ENCODE results near the gene C9orf78. TPM values are rescaled to one million over a fixed set of nuclear protein-coding genes. Genes with fewer than 3 reads are reported as not detected.
A peak's percentile ranks its signal among the peaks of the same experiment; 100 is the strongest.

Gene C9orf78, protein sequence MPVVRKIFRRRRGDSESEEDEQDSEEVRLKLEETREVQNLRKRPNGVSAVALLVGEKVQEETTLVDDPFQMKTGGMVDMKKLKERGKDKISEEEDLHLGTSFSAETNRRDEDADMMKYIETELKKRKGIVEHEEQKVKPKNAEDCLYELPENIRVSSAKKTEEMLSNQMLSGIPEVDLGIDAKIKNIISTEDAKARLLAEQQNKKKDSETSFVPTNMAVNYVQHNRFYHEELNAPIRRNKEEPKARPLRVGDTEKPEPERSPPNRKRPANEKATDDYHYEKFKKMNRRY
- 42.8 TPM for polyA plus RNA-seq (2013, experiment 1 of 2)
- polyA plus RNA-seq (2013, experiment 2 of 2) = 44.6 TPM

DNA sequence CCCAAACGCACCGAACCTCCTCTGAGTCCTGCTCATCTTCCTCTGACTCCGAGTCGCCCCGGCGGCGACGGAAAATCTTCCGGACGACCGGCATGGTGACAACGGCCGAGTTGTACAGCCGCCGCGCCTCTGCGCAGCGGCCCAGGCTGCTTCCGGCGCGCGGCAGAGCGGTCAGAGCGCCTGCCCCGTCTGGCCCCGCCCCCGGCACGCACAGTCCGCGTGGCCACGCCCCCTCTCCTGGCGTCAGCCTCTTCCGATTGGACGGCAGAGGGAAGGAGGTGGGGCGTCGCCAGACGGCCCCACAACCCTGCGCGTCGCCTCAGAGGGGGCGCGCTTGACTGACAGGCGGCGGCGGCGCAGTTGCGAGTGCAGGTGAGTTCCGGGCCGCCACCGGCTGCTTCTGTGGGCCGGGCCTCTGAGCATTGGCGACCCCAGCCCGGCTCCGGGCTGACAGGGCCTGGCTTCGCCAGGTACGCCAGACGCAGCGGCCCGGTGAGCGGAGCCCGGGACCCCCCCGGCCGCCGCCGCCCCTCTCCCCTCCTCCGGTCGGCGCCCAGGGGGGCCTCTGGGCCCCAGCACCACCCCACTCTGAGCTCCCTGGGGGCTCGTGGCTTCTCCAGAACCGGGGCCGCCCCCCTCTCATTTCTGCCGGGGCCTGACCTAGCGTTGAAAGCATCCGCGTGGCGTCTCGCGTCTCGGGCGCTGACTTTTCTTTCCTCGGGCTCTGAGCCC lies at the start of gene C9orf78, which contains the start of gene USP20:
TSS of gene C9orf78 (minus strand) at position 148 of the 732 bp plus-strand sequence. CDS start at position 94, 54 bp downstream.
TSS of gene USP20 (plus strand) at position 331 of the 732 bp plus-strand sequence. CDS start 17,098 bp downstream, outside the sequence.
- peak within 1 kb of the TSS; percentile 31; the same call in 1 of the 2 replicates for H3K27ac ChIP-seq (ENCODE audit: low read depth, low read length)
- under 1% methylated on average over 81 of the region's 81 CpGs for WGBS
- peak within 1 kb of the TSS; percentile 76 for H3K9ac ChIP-seq (ENCODE audit: low read depth, low read length)
- H3K4me1 ChIP-seq (ENCODE audit: insufficient read depth, low read length) = peaks cover 12% of the 10 kb centered on the region
- peaks cover 31% of the 10 kb centered on the region for H3K36me3 ChIP-seq (ENCODE audit: insufficient read depth, low read length)
- no peaks in the 10 kb centered on the region for H3K27me3 ChIP-seq (ENCODE audit: insufficient read depth, low read length)
- H3K9me3 ChIP-seq (ENCODE audit: insufficient read depth, low read depth, low read length) = no peaks in the 10 kb centered on the region
- peak within 1 kb of the TSS; percentile 85 for H3K4me3 ChIP-seq (ENCODE audit: low read length)

DNA sequence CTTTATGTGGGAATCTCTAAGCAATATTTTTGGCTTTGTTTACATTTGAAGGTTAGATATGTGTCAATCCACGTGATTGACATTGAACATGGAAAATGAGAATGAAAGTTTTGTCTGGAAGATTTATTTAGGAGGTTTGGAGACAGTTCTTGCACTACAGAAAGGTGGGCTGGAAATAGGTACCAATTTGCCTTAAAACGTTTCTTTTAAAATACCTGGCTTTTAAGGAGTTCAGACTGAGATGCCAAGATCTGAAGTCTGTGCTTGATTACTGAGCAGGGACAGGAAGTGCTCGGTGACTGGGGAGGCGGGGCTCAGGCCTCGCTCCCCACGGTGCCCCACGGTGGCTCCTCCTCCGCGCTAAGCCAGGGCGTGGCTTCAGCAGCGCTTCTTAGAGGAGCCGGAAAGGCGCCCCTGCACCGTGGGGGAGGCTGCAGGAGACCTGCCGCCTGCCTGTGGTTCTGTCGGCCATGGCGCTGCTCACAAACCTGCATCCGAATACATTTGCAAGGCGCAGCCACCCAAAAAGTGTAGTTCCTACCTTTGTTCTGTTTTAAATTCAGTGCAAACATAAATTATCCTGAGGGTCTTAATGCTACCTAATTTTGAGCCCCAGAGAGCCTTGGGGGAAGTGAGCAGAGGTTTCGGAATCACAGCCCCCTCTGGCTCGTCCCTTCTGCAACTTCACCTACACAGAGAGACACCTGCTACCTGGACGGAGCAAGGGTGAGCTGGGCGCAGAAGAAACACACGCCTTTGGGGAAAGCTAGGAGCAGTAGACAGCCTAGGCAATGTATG lies 49.3 kb upstream of the C9orf78 start:
- H3K36me3 ChIP-seq (ENCODE audit: insufficient read depth, low read length) = no peaks in the 10 kb centered on the region; the same call in 1 of the 2 replicates
- peak overlapping the region; percentile 35 for H3K4me3 ChIP-seq (ENCODE audit: low read length)
- H3K9me3 ChIP-seq (ENCODE audit: insufficient read depth, low read depth, low read length) = no peaks in the 10 kb centered on the region
- peak overlapping the region; percentile 18; the same call in 1 of the 2 replicates for H3K9ac ChIP-seq (ENCODE audit: low read depth, low read length)
- peak overlapping the region; percentile 65 for H3K27ac ChIP-seq (ENCODE audit: low read depth, low read length)
- H3K27me3 ChIP-seq (ENCODE audit: insufficient read depth, low read length) = no peaks in the 10 kb centered on the region
- 17% methylated on average over 24 of the region's 24 CpGs for WGBS
- H3K4me1 ChIP-seq (ENCODE audit: insufficient read depth, low read length) = peaks cover 34% of the 10 kb centered on the region

DNA sequence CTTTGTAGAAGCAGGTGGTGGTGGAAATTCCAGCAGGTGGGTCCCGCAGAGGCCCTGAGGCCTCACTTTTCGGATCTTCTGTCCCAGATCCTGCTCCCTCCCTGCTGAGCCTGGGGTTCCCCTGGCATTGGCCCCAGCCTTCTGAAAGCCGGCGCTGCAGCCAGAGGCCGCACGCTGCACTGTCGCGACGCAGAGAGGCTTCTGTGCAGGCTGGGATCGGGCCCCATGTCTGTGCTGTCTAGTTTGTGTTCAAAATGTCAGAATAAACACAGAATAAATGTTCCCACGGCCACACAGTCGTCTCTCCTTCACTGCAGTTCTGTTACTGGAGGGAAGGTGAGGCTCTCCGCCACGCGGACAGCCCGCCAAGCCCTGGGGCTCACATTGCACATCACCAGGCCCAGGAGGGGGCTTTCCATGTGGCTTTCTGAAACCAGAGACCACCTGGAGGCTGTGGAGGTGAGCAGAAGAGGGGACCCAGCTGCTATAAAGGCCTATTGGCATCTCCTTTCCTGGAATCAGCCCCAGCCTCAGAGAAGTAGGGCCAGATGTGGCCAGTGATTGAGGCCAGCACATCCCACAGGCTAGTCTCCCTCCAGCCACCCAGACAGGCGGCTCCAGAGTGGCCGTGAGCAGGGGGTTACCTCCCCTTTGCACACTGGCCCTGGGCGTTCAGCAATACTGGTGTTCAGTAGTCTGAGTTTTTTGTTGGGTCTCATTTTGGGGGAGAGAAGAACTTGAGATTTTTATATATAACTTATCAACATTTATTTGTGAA lies 46.7 kb upstream of the C9orf78 start:
- peaks cover 23% of the 10 kb centered on the region for H3K4me1 ChIP-seq (ENCODE audit: insufficient read depth, low read length)
- WGBS = 89% methylated on average over 18 of the region's 19 CpGs
- H3K27me3 ChIP-seq (ENCODE audit: insufficient read depth, low read length) = no peaks in the 10 kb centered on the region
- no peak overlapping the region for H3K27ac ChIP-seq (ENCODE audit: low read depth, low read length)
- no peak overlapping the region for H3K9ac ChIP-seq (ENCODE audit: low read depth, low read length)
- H3K36me3 ChIP-seq (ENCODE audit: insufficient read depth, low read length) = no peaks in the 10 kb centered on the region; the same call in 1 of the 2 replicates
- no peaks in the 10 kb centered on the region for H3K9me3 ChIP-seq (ENCODE audit: insufficient read depth, low read depth, low read length)
- H3K4me3 ChIP-seq (ENCODE audit: low read length) = no peak overlapping the region

DNA sequence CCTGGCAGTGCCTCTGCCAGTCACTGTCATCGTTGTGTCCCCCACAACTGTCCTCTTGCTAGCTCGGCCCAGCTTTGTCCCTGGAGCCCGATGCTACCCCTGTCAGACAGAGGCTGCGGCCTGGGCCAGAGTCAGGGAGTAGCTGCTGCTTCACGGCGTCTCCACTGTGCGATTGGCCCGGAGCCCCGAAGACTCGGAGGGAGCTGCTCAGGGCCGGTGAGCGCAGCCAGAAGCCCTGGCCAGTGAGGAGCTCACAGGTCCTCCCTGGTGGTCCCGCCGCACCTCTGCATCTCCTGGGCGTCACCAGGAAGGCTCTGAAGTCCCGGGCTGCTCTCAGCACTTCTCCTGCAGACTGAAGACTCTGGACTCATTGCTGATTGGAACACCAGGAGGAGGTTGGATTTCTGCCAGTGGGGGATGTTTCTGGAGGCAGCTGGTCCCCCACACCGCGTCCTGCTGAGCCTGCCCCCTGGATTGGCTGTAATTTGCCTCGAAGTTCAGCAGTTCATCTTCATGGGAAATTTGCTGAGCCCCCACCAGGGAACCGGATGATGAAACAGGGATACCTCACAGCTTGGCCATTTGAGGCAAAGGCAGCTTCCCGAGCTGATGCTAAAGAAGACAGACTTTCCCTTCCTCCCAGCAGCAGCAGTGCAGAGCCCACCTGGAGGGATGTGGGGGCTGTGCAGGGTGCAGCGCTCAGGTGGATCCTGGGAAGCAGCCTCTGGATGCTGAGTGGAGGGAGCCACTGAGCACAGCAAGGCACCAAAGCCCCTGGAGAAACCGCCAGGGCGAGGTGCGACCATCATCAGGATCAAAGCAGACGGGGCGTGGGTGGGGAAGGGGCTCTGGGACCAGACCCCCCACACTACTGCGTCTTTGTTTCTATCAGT lies 45.8 kb upstream of the C9orf78 start:
- Histone ChIP-seq H3K4me1 (ENCODE audit: insufficient read depth, low read length) (peaks cover 16% of the 10 kb centered on the region), H3K9me3 (ENCODE audit: insufficient read depth, low read depth, low read length) (no peaks in the 10 kb centered on the region), H3K27ac (ENCODE audit: low read depth, low read length) (no peak overlapping the region), H3K36me3 (ENCODE audit: insufficient read depth, low read length) (no peaks in the 10 kb centered on the region; the same call in 1 of the 2 replicates), H3K9ac (ENCODE audit: low read depth, low read length) (no peak overlapping the region), H3K4me3 (ENCODE audit: low read length) (no peak overlapping the region), H3K27me3 (ENCODE audit: insufficient read depth, low read length) (no peaks in the 10 kb centered on the region)
- WGBS = 89% methylated on average over 28 of the region's 28 CpGs

DNA sequence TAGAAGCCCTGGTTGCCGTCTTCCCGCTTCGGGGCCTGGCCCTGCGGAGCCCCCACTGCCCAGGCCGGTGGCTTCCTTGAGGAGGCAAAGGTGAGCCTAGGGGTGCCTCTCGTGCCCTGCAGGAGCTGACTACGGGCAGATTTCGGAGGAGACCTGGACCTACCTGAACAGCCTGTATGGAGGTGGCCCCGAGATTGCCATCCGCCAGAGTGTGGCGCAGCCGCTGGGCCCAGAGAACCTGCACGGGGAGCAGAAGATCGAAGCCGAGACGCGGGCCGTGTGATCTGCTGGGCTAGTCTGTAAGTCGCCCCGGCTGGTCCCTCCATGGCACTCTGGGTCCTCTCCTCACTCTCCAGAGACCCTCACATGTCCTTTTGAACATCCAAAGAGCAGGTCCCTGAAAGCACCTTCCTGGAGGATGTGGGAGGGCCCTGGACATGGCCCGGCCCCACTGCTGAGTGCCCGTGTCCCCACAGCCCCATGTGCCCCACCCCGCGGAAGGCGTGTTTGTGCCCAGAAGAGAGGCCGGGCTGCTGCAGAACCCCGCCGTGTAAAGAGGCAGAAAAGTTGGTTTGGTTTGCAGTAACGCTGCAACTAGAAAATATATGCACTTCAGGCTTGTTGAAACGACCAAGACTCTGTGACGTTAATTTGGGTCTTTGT lies 45.0 kb upstream of the C9orf78 start:
- Histone ChIP-seq H3K4me1 (ENCODE audit: insufficient read depth, low read length) (peaks cover 11% of the 10 kb centered on the region), H3K27ac (ENCODE audit: low read depth, low read length) (no peak overlapping the region), H3K36me3 (ENCODE audit: insufficient read depth, low read length) (peaks cover 5% of the 10 kb centered on the region; the same call in 1 of the 2 replicates), H3K9ac (ENCODE audit: low read depth, low read length) (no peak overlapping the region), H3K27me3 (ENCODE audit: insufficient read depth, low read length) (no peaks in the 10 kb centered on the region), H3K9me3 (ENCODE audit: insufficient read depth, low read depth, low read length) (no peaks in the 10 kb centered on the region), H3K4me3 (ENCODE audit: low read length) (no peak overlapping the region)
- 95% methylated on average over 31 of the region's 31 CpGs for WGBS

DNA sequence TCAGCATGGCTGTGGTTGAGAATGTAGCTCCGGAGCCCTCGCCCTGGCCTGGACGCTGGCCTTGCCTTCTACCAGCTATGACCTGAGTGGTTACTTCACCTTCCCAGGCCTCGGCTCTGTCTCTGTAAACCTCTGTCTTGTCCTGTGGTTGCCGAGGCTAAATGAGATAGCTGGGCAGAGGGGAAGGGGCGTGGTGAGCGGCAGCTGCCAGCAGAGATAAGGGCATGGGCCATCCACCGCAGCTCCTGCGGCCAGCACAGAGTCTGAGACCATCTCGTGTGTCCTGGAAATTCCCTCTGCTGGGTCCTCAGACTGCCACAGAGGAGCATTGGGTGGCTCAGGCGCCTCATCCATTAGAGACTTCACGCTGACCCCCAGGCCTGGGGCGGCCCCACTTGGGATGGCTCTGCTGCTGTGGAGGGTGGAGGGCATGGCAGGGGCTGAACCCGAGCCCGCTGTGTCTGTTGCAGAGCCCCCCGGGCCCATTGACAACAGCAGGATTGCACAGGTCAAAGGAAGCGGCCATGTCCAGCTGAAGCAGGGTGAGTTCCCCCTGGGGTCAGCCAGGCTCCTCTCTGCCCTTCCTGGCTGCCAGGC lies 44.1 kb upstream of the C9orf78 start:
- Histone ChIP-seq H3K9me3 (ENCODE audit: insufficient read depth, low read depth, low read length) (no peaks in the 10 kb centered on the region), H3K9ac (ENCODE audit: low read depth, low read length) (no peak overlapping the region), H3K36me3 (ENCODE audit: insufficient read depth, low read length) (peaks cover 8% of the 10 kb centered on the region), H3K27me3 (ENCODE audit: insufficient read depth, low read length) (no peaks in the 10 kb centered on the region), H3K4me1 (ENCODE audit: insufficient read depth, low read length) (peaks cover 4% of the 10 kb centered on the region), H3K27ac (ENCODE audit: low read depth, low read length) (no peak overlapping the region), H3K4me3 (ENCODE audit: low read length) (no peak overlapping the region)
- 92% methylated on average over 17 of the region's 17 CpGs for WGBS

DNA sequence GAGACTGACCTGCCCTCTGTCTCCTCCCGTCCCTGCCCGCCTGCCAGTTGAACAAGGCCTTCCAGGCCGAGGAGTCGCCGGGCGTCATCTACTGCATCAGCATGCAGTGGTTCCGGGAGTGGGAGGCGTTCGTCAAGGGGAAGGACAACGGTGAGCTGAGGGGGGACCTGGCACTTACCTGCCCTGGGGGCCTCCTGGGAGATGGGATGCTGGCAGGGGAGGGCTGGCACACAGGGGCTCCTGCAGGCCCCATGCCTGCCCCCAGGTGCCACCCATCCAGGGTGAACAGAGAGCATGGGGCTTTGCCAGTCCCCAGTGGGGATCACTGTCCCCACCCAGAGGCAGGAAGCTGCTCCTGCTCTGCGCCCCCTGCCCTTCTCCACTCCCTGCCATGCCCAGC lies 43.2 kb upstream of the C9orf78 start:
- Histone ChIP-seq H3K4me3 (ENCODE audit: low read length) (no peak overlapping the region), H3K36me3 (ENCODE audit: insufficient read depth, low read length) (peaks cover 12% of the 10 kb centered on the region), H3K27ac (ENCODE audit: low read depth, low read length) (no peak overlapping the region), H3K9ac (ENCODE audit: low read depth, low read length) (no peak overlapping the region), H3K9me3 (ENCODE audit: insufficient read depth, low read depth, low read length) (no peaks in the 10 kb centered on the region), H3K4me1 (ENCODE audit: insufficient read depth, low read length) (no peaks in the 10 kb centered on the region), H3K27me3 (ENCODE audit: insufficient read depth, low read length) (no peaks in the 10 kb centered on the region)
- 94% methylated on average over 11 of the region's 11 CpGs for WGBS

DNA sequence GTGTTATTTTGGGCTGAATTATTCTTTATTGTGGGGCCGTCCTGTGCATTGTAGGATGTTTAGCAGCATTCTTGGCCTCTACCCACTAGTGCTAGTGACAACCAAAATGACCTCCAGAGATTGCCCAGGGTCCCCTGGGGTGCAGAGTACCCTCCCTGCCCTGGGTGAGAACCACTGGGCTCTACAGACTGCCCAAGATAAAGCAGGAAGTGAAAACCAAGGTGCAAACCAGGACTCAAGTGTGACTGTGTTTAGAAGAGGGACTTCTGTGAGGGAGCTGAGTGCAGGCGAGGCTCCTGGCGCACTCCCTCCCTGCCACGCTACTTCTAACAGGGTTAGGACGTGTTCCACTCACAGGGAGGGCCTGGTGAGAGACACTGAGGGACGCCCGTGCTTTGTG lies 41.7 kb upstream of the C9orf78 start:
- Histone ChIP-seq H3K9ac (ENCODE audit: low read depth, low read length) (no peak overlapping the region), H3K36me3 (ENCODE audit: insufficient read depth, low read length) (peaks cover 12% of the 10 kb centered on the region), H3K4me3 (ENCODE audit: low read length) (no peak overlapping the region), H3K27me3 (ENCODE audit: insufficient read depth, low read length) (no peaks in the 10 kb centered on the region), H3K4me1 (ENCODE audit: insufficient read depth, low read length) (no peaks in the 10 kb centered on the region), H3K27ac (ENCODE audit: low read depth, low read length) (no peak overlapping the region), H3K9me3 (ENCODE audit: insufficient read depth, low read depth, low read length) (no peaks in the 10 kb centered on the region)
- WGBS = 97% methylated on average over 7 of the region's 7 CpGs

DNA sequence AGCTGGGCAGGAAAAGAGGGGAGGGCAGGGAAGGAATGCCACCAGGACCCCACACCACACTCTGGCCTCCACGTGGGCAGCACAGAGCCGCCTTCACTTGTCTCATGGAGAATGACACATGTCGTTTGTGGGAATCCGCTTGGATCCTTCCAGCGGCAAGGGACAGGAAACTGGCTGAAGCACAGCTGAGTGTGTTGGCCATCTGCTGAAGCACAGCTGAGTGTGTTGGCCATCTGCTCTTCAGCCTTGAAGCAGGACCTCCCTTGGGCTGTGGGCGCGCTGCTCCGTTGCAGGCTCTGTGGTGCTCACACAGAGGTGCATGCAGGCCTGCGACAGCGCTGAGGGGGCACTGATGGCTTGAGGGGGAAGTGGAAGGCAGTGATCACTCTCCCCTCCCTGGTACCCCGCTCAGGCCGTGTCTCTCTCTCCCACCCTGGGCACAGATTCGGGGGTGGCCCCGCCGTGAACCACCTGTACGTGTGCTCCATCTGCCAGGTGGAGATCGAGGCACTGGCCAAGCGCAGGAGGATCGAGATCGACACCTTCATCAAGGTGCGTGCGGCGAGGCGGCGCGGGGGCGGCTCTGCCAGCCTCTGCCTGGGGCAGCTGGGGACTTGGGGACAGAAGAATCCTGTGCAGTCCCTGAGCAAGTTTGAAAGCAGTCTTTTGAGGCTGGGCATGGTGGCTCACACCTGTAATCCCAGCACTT lies 40.8 kb upstream of the C9orf78 start:
- H3K27ac ChIP-seq (ENCODE audit: low read depth, low read length) = no peak overlapping the region
- H3K27me3 ChIP-seq (ENCODE audit: insufficient read depth, low read length) = no peaks in the 10 kb centered on the region
- H3K9ac ChIP-seq (ENCODE audit: low read depth, low read length) = no peak overlapping the region
- 96% methylated on average over 27 of the region's 27 CpGs for WGBS
- H3K4me1 ChIP-seq (ENCODE audit: insufficient read depth, low read length) = no peaks in the 10 kb centered on the region
- H3K9me3 ChIP-seq (ENCODE audit: insufficient read depth, low read depth, low read length) = no peaks in the 10 kb centered on the region
- no peak overlapping the region for H3K4me3 ChIP-seq (ENCODE audit: low read length)
- peaks cover 12% of the 10 kb centered on the region for H3K36me3 ChIP-seq (ENCODE audit: insufficient read depth, low read length)
